Measurements from ENCODE around the gene FILIP1L. TPM values are rescaled to one million over a fixed set of nuclear protein-coding genes. Genes with fewer than 3 reads are reported as not detected.

Gene FILIP1L
- total RNA-seq, 1 experiment from 2014 or later: 0.17 TPM

DNA sequence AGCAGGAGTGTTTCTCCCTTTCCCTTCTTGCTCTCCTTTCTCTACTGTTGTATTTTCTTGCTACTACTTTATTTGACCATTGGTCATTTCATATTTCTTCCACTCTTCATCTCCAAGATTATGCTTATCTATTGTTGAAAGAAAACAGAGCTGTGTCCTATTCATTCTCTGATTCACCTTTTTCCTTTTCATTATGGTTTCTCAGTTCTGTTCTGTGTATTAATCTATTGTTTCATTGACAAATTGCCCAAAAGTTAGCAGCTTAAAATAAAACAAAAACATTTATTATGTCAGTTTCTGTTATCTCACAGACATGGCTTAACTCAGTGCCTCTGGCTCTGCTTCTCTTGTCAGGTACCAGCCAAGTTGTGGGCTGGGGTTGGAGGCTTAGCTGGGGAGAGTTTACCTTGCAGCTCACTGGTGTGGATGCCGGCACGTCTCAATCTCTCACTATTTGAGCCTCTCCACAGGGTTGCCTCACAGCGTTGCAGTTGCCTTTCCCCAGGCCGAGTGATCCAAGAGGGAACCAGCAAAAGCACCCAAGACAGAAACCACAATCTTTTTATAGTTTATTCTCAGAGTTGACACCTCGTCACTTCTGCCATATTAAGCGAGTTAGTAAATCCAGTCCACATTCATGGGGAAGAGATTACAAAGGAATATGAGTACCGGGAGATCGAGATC is 36.9 kb upstream of the FILIP1L start:
- POLR2A ChIA-PET: no interaction called here

More for the DNA sequence above, 36.9 kb upstream of the FILIP1L start:
- no peak overlapping the region for H3K4me2 ChIP-seq (ENCODE audit: low read length)
- H2AFZ ChIP-seq (ENCODE audit: low read depth, low read length, poor library complexity, severe bottlenecking): no peak overlapping the region
- H3K9me2 ChIP-seq (ENCODE audit: insufficient read depth): no peaks in the 10 kb centered on the region
- H3K27me3 ChIP-seq (ENCODE audit: insufficient read depth, low read length): no peaks in the 10 kb centered on the region
- CTCF ChIA-PET: no interaction called here
- H3K4me1 ChIP-seq (ENCODE audit: control insufficient read depth in 1 of 2, insufficient read depth in 2 of 2, low read length in 2 of 2): no peaks in the 10 kb centered on the region
- intact Hi-C loops (cut with micrococcal nuclease): no loop called here
- peaks cover 0 to 5% of the 10 kb centered on the region in 2 experiments; a peak in 1 of 4 replicates for H3K9me3 ChIP-seq (ENCODE audit: control insufficient read depth in 1 of 2, insufficient read depth in 1 of 2, low read depth in 1 of 2, low read length in 2 of 2)
- ATAC-seq (no peak), DNase-seq (ENCODE audit: low read depth, low spot score) (no peak)
- RAD21 ChIA-PET (ENCODE audit: low non-redundant PET in 1 of 2, low total read pairs in 2 of 2, uncharacterized antibody in 2 of 2, unreplicated experiment in 2 of 2): no interaction called here
- no peaks in the 10 kb centered on the region for H3K79me2 ChIP-seq (ENCODE audit: insufficient read depth, low read length)
- H3K27ac ChIP-seq (ENCODE audit: low read depth, low read length): no peak overlapping the region
- H3K4me3 ChIP-seq (replicated peaks in 1 of 2; ENCODE audit: low read depth in 1 of 2, low read length in 2 of 2): no peak overlapping the region
- no TSS peak for BruUV-seq (replicated peaks)
- H3K36me3 ChIP-seq (ENCODE audit: control insufficient read depth in 1 of 2, insufficient read depth in 2 of 2, low read length in 2 of 2): peaks cover 0 to 6% of the 10 kb centered on the region in 2 experiments; a peak in 2 of 4 replicates
- no peak overlapping the region for H3K9ac ChIP-seq (ENCODE audit: low read length)
- TF ChIP-seq, protein P1, sequence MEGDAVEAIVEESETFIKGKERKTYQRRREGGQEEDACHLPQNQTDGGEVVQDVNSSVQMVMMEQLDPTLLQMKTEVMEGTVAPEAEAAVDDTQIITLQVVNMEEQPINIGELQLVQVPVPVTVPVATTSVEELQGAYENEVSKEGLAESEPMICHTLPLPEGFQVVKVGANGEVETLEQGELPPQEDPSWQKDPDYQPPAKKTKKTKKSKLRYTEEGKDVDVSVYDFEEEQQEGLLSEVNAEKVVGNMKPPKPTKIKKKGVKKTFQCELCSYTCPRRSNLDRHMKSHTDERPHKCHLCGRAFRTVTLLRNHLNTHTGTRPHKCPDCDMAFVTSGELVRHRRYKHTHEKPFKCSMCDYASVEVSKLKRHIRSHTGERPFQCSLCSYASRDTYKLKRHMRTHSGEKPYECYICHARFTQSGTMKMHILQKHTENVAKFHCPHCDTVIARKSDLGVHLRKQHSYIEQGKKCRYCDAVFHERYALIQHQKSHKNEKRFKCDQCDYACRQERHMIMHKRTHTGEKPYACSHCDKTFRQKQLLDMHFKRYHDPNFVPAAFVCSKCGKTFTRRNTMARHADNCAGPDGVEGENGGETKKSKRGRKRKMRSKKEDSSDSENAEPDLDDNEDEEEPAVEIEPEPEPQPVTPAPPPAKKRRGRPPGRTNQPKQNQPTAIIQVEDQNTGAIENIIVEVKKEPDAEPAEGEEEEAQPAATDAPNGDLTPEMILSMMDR (IDR thresholded peaks at IDR 0.05 in 2 of 3, conservative IDR thresholded peaks at IDR 0.05 in 1 of 3; ENCODE audit: borderline replicate concordance in 1 of 3, insufficient read depth in 1 of 3, low read depth in 2 of 3, low read length in 2 of 3): no peak
- TF ChIP-seq ZBTB33 (IDR thresholded peaks at IDR 0.05; ENCODE audit: extremely low read depth, insufficient replicate concordance, low read length) (no peak), EZH2 (IDR thresholded peaks at IDR 0.05) (no peak), TCF7L2 (IDR thresholded peaks at IDR 0.05; ENCODE audit: borderline replicate concordance, extremely low read depth, insufficient read depth, insufficient read length) (no peak), ZNF274 (IDR thresholded peaks at IDR 0.05; ENCODE audit: low read depth, low read length) (no peak), EZH2phosphoT487 (IDR thresholded peaks at IDR 0.05; ENCODE audit: borderline replicate concordance) (no peak), RAD21 (IDR thresholded peaks at IDR 0.05; ENCODE audit: low read depth) (no peak), YY1 (IDR thresholded peaks at IDR 0.05; ENCODE audit: extremely low read depth, insufficient replicate concordance, low read depth, low read length) (no peak), CEBPB (IDR thresholded peaks at IDR 0.05; ENCODE audit: low read depth) (no peak), FOSL1 (IDR thresholded peaks at IDR 0.05; ENCODE audit: low read depth) (no peak), SP1 (IDR thresholded peaks at IDR 0.05; ENCODE audit: low read depth) (no peak), POLR2AphosphoS5 (IDR thresholded peaks at IDR 0.05; ENCODE audit: low read depth, low read length) (no peak)
- TF ChIP-seq, protein P2, sequence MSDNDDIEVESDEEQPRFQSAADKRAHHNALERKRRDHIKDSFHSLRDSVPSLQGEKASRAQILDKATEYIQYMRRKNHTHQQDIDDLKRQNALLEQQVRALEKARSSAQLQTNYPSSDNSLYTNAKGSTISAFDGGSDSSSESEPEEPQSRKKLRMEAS (IDR thresholded peaks at IDR 0.05): no peak
- TF ChIP-seq, protein P3, sequence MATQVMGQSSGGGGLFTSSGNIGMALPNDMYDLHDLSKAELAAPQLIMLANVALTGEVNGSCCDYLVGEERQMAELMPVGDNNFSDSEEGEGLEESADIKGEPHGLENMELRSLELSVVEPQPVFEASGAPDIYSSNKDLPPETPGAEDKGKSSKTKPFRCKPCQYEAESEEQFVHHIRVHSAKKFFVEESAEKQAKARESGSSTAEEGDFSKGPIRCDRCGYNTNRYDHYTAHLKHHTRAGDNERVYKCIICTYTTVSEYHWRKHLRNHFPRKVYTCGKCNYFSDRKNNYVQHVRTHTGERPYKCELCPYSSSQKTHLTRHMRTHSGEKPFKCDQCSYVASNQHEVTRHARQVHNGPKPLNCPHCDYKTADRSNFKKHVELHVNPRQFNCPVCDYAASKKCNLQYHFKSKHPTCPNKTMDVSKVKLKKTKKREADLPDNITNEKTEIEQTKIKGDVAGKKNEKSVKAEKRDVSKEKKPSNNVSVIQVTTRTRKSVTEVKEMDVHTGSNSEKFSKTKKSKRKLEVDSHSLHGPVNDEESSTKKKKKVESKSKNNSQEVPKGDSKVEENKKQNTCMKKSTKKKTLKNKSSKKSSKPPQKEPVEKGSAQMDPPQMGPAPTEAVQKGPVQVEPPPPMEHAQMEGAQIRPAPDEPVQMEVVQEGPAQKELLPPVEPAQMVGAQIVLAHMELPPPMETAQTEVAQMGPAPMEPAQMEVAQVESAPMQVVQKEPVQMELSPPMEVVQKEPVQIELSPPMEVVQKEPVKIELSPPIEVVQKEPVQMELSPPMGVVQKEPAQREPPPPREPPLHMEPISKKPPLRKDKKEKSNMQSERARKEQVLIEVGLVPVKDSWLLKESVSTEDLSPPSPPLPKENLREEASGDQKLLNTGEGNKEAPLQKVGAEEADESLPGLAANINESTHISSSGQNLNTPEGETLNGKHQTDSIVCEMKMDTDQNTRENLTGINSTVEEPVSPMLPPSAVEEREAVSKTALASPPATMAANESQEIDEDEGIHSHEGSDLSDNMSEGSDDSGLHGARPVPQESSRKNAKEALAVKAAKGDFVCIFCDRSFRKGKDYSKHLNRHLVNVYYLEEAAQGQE (IDR thresholded peaks at IDR 0.05; ENCODE audit: low read depth): no peak
- no peaks in the 10 kb centered on the region for H4K20me1 ChIP-seq (ENCODE audit: insufficient read depth)

Measured in HCT116 (cell line).